Measurements from ENCODE around the gene PTPRN. TPM values are rescaled to one million over a fixed set of nuclear protein-coding genes. Genes with fewer than 3 reads are reported as not detected.

PTPRN gene
- polyA plus RNA-seq, 1 donor (not counting 4 experiments of a cell fraction or from before 2014, with no cell fraction given), result not detected

GRCh38 chr2:219274361-219274921, 34.8 kb downstream of the PTPRN start:
- H3K4me3 ChIP-seq (ENCODE audit: control insufficient read depth in 2 of 3, extremely low read depth in 1 of 3, insufficient read depth in 2 of 3, low read depth in 1 of 3, low read length in 3 of 3), result peak overlapping the region; percentile 4 to 65 (median 64)
- TF ChIP-seq EZH2 (IDR thresholded peaks at IDR 0.05; ENCODE audit: low read length) (no peak), CTCF (optimal IDR thresholded peaks at IDR 0.05 in 1 of 3, IDR thresholded peaks at IDR 0.05 in 1 of 3, conservative IDR thresholded peaks at IDR 0.05 in 1 of 3; ENCODE audit: extremely low read depth in 1 of 3, insufficient read depth in 2 of 3, low read length in 3 of 3) (no peak)
- no peak overlapping the region for H2AFZ ChIP-seq (ENCODE audit: control insufficient read depth, low read length)

GRCh38 chr2:219273937-219274336, 35.3 kb downstream of the PTPRN start:
- Histone ChIP-seq H3K9me3 (ENCODE audit: control insufficient read depth, low read depth, low read length) (no peaks in the 10 kb centered on the region), H3K36me3 (ENCODE audit: control insufficient read depth in 2 of 2, extremely low read depth in 1 of 2, insufficient read depth in 2 of 2, low read length in 2 of 2) (no peaks in the 10 kb centered on the region), H3K4me3 (ENCODE audit: control insufficient read depth in 2 of 3, extremely low read depth in 1 of 3, insufficient read depth in 2 of 3, low read depth in 1 of 3, low read length in 3 of 3) (peak overlapping the region; percentile 4 to 65 (median 64)), H3K9me1 (ENCODE audit: control insufficient read depth, extremely low read depth, insufficient read depth, low read length) (no peaks in the 10 kb centered on the region), H3K79me2 (ENCODE audit: control insufficient read depth, insufficient read depth, low read length) (no peaks in the 10 kb centered on the region), H3K4me2 (ENCODE audit: control insufficient read depth, extremely low read depth, insufficient read depth, low read depth, low read length) (peak overlapping the region; percentile 88), H3K27ac (ENCODE audit: control insufficient read depth, insufficient read depth, low read length) (peak overlapping the region; percentile 100), H3K9ac (ENCODE audit: control insufficient read depth, extremely low read depth, insufficient read depth, low read length) (peak overlapping the region; percentile 96), H2AFZ (ENCODE audit: control insufficient read depth, low read length) (peak overlapping the region; percentile 50), H4K20me1 (ENCODE audit: control insufficient read depth, extremely low read depth, insufficient read depth, low read length) (no peaks in the 10 kb centered on the region), H3K27me3 (ENCODE audit: control insufficient read depth, extremely low read depth, insufficient read depth, low read length) (no peaks in the 10 kb centered on the region), H3K4me1 (ENCODE audit: control insufficient read depth, extremely low read depth, insufficient read depth, low read length) (peaks cover 57% of the 10 kb centered on the region)
- TF ChIP-seq EZH2 (IDR thresholded peaks at IDR 0.05; ENCODE audit: low read length) (no peak), CTCF (optimal IDR thresholded peaks at IDR 0.05 in 1 of 3, IDR thresholded peaks at IDR 0.05 in 1 of 3, conservative IDR thresholded peaks at IDR 0.05 in 1 of 3; ENCODE audit: extremely low read depth in 1 of 3, insufficient read depth in 2 of 3, low read length in 3 of 3) (no peak)
- dilution Hi-C loops (cut with MboI; ENCODE audit: extremely low pct_ligation_motif_present, low sequenced_read_pairs), result no loop called here
- FAIRE-seq (peak; percentile 93), DNase-seq (ENCODE audit: low read depth, low spot score) (peak; percentile 96)

More at GRCh38 chr2:219274361-219274921, 34.8 kb downstream of the PTPRN start:
- Histone ChIP-seq H3K27me3 (ENCODE audit: control insufficient read depth, extremely low read depth, insufficient read depth, low read length) (no peaks in the 10 kb centered on the region), H3K79me2 (ENCODE audit: control insufficient read depth, insufficient read depth, low read length) (no peaks in the 10 kb centered on the region), H3K4me1 (ENCODE audit: control insufficient read depth, extremely low read depth, insufficient read depth, low read length) (peaks cover 54% of the 10 kb centered on the region), H3K9me1 (ENCODE audit: control insufficient read depth, extremely low read depth, insufficient read depth, low read length) (no peaks in the 10 kb centered on the region), H3K36me3 (ENCODE audit: control insufficient read depth in 2 of 2, extremely low read depth in 1 of 2, insufficient read depth in 2 of 2, low read length in 2 of 2) (no peaks in the 10 kb centered on the region), H4K20me1 (ENCODE audit: control insufficient read depth, extremely low read depth, insufficient read depth, low read length) (no peaks in the 10 kb centered on the region), H3K9me3 (ENCODE audit: control insufficient read depth, low read depth, low read length) (no peaks in the 10 kb centered on the region), H3K4me2 (ENCODE audit: control insufficient read depth, extremely low read depth, insufficient read depth, low read depth, low read length) (peak overlapping the region; percentile 88), H3K27ac (ENCODE audit: control insufficient read depth, insufficient read depth, low read length) (peak overlapping the region; percentile 100), H3K9ac (ENCODE audit: control insufficient read depth, extremely low read depth, insufficient read depth, low read length) (peak overlapping the region; percentile 96)
- dilution Hi-C loops (cut with MboI; ENCODE audit: extremely low pct_ligation_motif_present, low sequenced_read_pairs), result no loop called here
- FAIRE-seq (peak; percentile 97), DNase-seq (ENCODE audit: low read depth, low spot score) (peak; percentile 96)

Data from keratinocyte (primary cell).